Activated CD4-positive, alpha-beta memory T cell treated with anti-CD3 and anti-CD28 coated beads, Interleukin-2, amount 10 ng/mL, durations not matched to agents 7 days and 5 days (primary cell): ENCODE data around the gene PPP1R3G. TPM values are rescaled to one million over a fixed set of nuclear protein-coding genes. Genes with fewer than 3 reads are reported as not detected.
"Not testable (repeated sequence)": the region's sequence is repeated elsewhere in the genome, so short reads cannot be mapped to it uniquely, and the experiment has no call there.

ENCODE experiments used
- CTCF ChIA-PET: fragments of 350-600 bp; sonication (Branson Sonifier 250); formaldehyde crosslinking; loops from one replicate; lab custom pipeline; 2021; ENCODE audit warnings: antibody characterized with exemption, inconsistent platforms; lab: Charles Lee
- POLR2A ChIA-PET: fragments of 350-600 bp; sonication (Branson Sonifier 250); formaldehyde crosslinking; loops from one replicate; lab custom pipeline; 2021; ENCODE audit warnings: antibody characterized with exemption; lab: Charles Lee
- DNase-seq: peaks from one replicate; pipeline ENCODE4 v3.0.0-alpha.2; 2020
- H3K27ac Mint-ChIP-seq: one replicate; pipeline ENCODE4 v1.8.0; 2021; ENCODE audit warnings: mild to moderate bottlenecking, mixed read lengths
- H3K27me3 Mint-ChIP-seq: one replicate; pipeline ENCODE4 v1.8.0; 2021; ENCODE audit warnings: mixed read lengths
- H3K36me3 Mint-ChIP-seq: one replicate; pipeline ENCODE4 v1.8.0; 2021; ENCODE audit warnings: low read depth, mixed read lengths
- H3K4me1 Mint-ChIP-seq: one replicate; pipeline ENCODE4 v1.8.0; 2021; ENCODE audit warnings: mixed read lengths
- H3K4me3 Mint-ChIP-seq: one replicate; pipeline ENCODE4 v1.8.0; 2021; ENCODE audit warnings: mild to moderate bottlenecking, mixed read lengths
- H3K9me3 Mint-ChIP-seq: one replicate; pipeline ENCODE4 v1.8.0; 2021; ENCODE audit warnings: mixed read lengths
- total RNA-seq, 2 experiments: library from RNA; stranded (reverse); gene quantifications; one replicate each; pipeline ENCODE4 v1.2.3, GENCODE V29; 2021

The PPP1R3G gene
- total RNA-seq, 2 experiments from 2014 or later = 0.08 to 0.10 TPM

DNA sequence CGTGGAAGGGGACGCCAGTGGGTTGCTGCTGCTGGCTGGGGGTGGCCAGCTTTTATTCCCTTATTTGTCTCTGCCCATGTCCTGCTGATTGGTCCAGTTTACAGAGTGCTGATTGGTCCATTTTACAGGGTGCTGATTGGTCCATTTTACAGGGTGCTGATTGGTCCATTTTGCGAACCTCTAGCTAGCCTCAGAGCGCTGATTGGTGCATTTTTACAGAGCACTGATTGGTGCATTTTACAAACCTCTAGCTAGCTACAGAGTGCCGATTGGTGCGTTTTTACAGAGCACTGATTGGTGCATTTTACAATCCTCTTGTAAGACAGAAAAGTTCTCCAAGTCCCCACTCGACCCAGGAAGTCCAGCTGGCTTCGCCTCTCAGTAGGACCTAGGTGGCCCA, 35.4 kb downstream of the PPP1R3G start:
- CTCF ChIA-PET, H3K27me3 Mint-ChIP-seq, POLR2A ChIA-PET, H3K27ac Mint-ChIP-seq, H3K9me3 Mint-ChIP-seq, H3K4me3 Mint-ChIP-seq, DNase-seq, H3K4me1 Mint-ChIP-seq, H3K36me3 Mint-ChIP-seq: not testable (repeated sequence)

DNA sequence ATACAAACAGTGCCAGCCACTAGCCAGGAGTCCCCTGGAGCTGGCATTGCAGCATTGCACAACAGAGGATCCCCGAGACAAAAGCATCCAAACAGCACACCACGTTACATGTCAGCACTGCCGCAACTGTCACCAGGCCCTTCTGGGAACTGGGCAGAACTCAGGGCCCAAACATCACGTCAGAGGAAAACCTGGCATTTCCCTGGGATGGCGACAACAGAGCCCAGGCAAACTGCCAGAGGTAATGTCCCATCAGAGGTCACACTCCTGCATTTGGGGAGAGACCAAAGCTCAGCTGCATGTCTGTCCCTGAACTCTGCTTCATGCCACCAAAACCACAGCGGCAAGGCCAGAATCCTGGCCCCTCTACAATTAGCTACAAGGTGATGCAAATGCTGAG, 36.3 kb downstream of the PPP1R3G start:
- no peak for DNase-seq
- Mint-ChIP-seq H3K36me3 (no peaks in the 10 kb centered on the region), H3K4me3 (no peak overlapping the region), H3K4me1 (no peaks in the 10 kb centered on the region), H3K27me3 (no peaks in the 10 kb centered on the region), H3K27ac (no peak overlapping the region), H3K9me3 (no peaks in the 10 kb centered on the region)
- ChIA-PET CTCF (no interaction called here), POLR2A (no interaction called here)

DNA sequence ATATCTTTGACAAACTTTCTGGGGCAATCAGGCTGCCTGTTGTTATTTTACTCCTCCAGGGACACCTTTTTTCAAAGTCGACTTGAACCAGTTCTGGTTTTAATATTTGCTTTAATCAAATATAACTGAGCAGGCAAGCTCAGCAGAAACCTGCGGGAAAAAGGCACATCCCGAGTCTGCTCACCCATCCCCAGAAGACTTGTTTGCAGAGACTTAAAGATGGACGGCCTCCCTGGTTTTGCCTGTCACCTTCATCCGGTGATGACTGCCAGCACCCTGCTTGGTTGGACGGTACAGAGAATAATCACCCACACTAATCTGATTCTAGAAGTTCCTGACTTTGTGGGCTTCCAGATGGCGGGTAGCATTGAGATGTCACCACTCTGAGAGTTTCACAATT, 36.8 kb downstream of the PPP1R3G start:
- H3K4me1 Mint-ChIP-seq = no peaks in the 10 kb centered on the region
- DNase-seq = no peak
- no peaks in the 10 kb centered on the region for H3K9me3 Mint-ChIP-seq
- ChIA-PET CTCF (no interaction called here), POLR2A (interaction anchor here (1.4 kb wide), 1 partner anchor 8 kb away, joined by 3 read pairs; no protein-coding TSS in a partner anchor)
- no peak overlapping the region for H3K4me3 Mint-ChIP-seq
- H3K27ac Mint-ChIP-seq = no peak overlapping the region
- no peaks in the 10 kb centered on the region for H3K36me3 Mint-ChIP-seq
- no peaks in the 10 kb centered on the region for H3K27me3 Mint-ChIP-seq

DNA sequence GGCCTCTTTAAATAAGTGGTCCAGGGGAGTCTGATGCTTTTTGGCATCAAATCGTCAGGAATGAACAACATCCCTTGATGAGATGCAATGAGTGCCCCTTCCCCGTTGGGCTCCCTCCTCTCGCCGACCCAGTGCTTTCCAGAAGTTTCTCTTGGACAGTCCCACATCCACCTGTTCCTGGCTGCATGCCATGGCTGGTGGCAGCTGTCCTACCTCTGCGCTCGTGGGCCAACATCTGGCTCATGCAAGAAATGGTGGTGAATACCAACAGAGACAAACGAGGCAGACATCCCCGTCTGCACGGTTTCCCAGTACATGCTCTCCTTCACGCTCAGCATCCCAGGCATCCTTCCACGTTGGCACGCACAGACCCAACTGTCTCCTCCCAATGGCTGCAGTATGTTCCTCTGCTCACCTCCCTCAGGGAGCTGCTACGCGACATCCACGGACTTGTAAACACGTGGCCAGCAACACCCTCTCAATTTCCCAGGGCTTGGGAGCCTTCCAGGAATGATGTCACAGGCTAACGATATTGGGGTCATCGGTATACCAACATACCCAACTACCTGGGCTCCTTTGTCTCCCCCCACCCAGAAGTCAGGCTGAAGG, 37.5 kb downstream of the PPP1R3G start:
- ChIA-PET CTCF (no interaction called here), POLR2A (interaction anchor here (1.4 kb wide), 1 partner anchor 9 kb away, joined by 3 read pairs; no protein-coding TSS in a partner anchor)
- Mint-ChIP-seq H3K4me1 (no peaks in the 10 kb centered on the region), H3K9me3 (no peaks in the 10 kb centered on the region), H3K27me3 (no peaks in the 10 kb centered on the region), H3K36me3 (no peaks in the 10 kb centered on the region), H3K27ac (no peak overlapping the region), H3K4me3 (no peak overlapping the region)
- no peak for DNase-seq

DNA sequence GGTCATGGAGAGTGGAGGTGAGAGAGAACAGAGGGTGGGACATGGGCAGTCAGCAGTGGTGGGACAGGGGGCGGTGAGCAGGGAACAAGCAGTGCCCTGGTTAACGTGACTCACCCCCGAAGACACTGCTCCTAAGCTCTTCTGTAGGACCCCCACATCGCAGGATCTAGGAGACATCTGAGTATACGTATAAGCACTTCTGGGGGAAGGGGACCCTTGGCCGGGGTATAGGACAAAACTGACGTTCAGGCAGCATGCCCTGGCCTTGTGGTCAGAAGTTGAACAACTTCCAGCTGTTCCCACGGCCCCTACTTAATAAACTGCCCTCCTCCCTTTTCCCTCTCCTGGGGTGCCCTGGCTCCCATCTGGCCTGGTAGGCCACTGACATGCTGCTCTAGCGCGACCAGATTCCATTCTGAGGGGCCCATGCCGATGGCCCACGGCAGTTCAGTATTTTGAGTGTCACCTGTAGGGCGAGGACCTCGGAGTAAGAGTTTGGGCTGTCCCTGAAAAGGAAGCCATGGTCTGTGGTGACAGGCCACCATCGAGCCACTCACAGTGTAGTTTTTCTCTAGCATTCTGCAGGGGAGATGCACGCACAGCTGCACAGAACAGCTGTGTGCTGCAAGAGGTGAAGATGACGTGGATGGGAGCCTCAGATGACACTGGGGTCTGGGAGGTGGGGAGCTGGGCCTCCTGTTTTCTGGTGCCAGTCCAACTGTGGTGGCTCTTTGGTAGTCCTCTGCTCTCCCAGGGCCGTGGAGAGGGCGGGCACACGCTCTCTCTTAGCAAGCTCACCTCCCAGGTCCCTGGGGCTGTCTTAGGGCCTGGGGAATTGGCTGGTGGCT, 38.4 kb downstream of the PPP1R3G start:
- no peak for DNase-seq
- Mint-ChIP-seq H3K9me3 (no peaks in the 10 kb centered on the region), H3K4me1 (no peaks in the 10 kb centered on the region), H3K27ac (no peak overlapping the region), H3K36me3 (no peaks in the 10 kb centered on the region), H3K4me3 (no peak overlapping the region), H3K27me3 (no peaks in the 10 kb centered on the region)
- CTCF ChIA-PET = no interaction called here
- POLR2A ChIA-PET = interaction anchor here (1.4 kb wide), 1 partner anchor 10 kb away, joined by 3 read pairs; no protein-coding TSS in a partner anchor

DNA sequence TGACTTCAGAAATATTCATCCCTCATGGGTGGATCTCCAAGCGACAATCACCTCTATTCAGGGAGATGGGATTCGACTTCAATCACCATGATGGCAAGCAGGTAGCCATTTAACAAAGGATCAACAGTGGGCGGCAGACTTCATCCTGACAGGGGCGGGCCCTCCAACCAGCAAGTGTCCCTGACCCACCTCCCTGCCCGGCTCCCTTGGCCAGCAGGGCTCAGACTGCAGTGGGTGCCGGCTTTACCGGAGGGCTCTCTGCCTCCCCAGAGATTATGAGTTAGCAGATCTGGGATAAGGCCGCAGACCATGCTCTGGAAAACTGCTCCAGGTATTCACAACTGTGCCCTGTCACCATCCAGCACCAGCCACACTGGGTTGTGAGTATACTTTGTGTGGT, 39.4 kb downstream of the PPP1R3G start:
- no peaks in the 10 kb centered on the region for H3K27me3 Mint-ChIP-seq
- H3K4me3 Mint-ChIP-seq = no peak overlapping the region
- H3K4me1 Mint-ChIP-seq = no peaks in the 10 kb centered on the region

DNA sequence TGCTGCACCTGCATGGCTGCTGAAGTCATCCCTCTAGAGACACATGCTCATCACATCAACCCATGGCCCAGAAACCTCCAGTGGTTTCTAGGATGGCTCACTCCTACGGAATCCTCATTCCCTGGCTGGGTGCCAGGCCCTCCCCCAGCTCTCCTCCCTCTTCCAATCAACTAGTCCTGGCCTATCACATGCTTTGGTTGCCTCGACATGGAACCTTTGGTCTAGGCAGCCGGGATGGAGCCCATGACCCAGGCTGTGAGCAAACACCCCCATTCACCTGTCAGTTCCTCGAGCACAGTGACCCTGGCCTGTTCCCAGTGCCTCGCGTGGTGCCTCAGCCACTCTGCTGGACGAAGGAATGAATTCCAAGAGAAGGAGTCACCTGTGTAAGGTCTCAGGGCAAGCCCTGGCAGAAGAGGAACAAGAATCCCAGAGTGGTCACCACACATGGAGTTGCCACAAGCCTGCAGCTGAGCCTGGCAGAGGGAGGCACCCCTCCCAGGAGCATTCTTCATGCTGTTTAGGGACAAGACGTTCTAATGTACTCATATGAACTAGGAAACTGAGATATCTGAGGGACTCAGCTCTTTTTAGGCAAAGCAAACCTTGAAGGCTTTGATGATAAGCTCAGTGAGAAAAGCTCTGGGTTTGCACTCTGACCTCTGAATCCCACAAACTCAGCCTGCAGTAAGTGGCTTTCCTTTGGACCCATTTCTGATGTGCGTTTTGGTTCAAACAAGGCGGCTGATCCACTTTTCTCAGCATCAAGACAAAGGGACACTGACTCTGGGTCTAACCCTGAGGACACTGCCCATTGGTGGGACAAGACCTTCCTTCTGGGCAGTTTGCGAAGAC, 40.2 kb downstream of the PPP1R3G start:
- Mint-ChIP-seq H3K4me1 (no peaks in the 10 kb centered on the region), H3K27me3 (no peaks in the 10 kb centered on the region), H3K27ac (no peak overlapping the region), H3K36me3 (no peaks in the 10 kb centered on the region), H3K9me3 (no peaks in the 10 kb centered on the region), H3K4me3 (no peak overlapping the region)
- no peak for DNase-seq
- POLR2A ChIA-PET = no interaction called here
- CTCF ChIA-PET = no interaction called here

More for the DNA sequence above, 39.4 kb downstream of the PPP1R3G start:
- no peaks in the 10 kb centered on the region for H3K9me3 Mint-ChIP-seq
- no peaks in the 10 kb centered on the region for H3K36me3 Mint-ChIP-seq
- ChIA-PET POLR2A (no interaction called here), CTCF (no interaction called here)
- no peak overlapping the region for H3K27ac Mint-ChIP-seq
- DNase-seq = no peak

DNA sequence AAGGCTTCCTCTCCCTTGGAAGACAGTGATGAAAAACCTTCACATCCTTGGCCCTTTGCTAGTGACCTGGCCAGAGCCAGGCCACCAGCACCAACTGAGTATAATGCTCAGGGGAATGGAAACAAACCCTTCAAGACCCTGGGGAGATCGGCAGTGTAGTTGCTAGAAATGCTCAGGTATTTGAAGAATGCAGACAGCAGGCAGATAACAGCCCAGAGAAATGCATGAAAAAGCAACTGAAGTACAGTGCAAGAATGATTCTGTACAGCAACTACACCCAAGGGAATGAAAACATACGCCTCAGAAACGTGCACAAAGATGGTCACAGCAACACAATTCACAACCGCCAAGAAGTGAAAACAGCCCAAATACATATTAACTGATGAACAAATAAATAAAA, 41.1 kb downstream of the PPP1R3G start:
- Mint-ChIP-seq H3K27me3 (no peaks in the 10 kb centered on the region), H3K27ac (no peak overlapping the region), H3K4me3 (no peak overlapping the region), H3K36me3 (no peaks in the 10 kb centered on the region), H3K9me3 (no peaks in the 10 kb centered on the region), H3K4me1 (no peaks in the 10 kb centered on the region)
- CTCF ChIA-PET = no interaction called here
- no peak for DNase-seq
- POLR2A ChIA-PET = no interaction called here

DNA sequence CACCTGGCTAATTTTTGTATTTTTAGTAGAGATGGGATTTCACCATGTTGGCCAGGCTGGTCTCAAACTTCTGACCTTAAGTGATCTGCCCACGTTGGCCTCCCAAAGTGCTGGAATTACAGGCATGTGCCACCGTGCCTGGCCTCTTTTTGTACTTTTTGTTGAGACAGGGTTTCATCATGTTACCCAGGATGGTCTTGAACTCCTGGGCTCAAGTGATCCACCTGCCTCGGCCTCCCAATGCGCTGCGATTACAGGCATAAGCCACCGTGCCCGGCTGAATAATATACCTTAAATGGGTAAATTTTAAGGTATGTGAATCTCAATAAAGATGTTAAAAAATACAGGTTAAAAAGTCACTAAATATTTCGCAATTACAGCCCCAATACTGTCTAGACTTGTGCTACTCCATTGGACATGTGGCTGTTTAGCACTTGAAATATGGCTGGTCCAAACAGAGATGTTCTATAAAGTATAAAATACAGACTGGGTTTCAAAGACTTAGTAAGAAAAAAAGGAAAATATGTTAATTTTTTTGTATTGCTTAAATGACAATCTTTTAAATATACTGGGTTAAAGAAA, 42.1 kb downstream of the PPP1R3G start:
- Mint-ChIP-seq H3K9me3 (no peaks in the 10 kb centered on the region), H3K27me3 (no peaks in the 10 kb centered on the region), H3K36me3 (no peaks in the 10 kb centered on the region), H3K27ac (no peak overlapping the region), H3K4me3 (no peak overlapping the region), H3K4me1 (no peaks in the 10 kb centered on the region)
- no peak for DNase-seq
- ChIA-PET CTCF (no interaction called here), POLR2A (no interaction called here)

DNA sequence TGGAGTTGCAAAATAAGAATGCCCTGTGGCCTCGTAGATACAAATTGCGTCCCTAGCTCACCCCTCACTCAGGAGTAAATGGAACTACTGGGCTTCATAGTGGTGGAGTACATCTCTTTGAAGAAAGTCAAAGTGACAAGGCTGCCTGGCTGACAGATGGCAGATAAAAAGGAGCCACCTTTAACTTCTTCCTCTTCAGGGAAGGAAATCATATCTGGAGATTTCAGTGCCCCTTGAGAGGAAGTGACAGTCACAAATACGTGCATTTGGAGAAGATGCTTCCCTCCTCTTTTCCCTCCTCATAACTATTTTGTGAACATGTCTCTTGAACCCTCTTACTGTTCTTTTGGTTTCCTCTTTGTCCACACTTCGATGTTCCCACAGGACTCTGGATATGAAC, 43.2 kb downstream of the PPP1R3G start:
- Mint-ChIP-seq H3K4me3 (no peak overlapping the region), H3K9me3 (no peaks in the 10 kb centered on the region), H3K27me3 (no peaks in the 10 kb centered on the region), H3K27ac (no peak overlapping the region), H3K4me1 (no peaks in the 10 kb centered on the region), H3K36me3 (no peaks in the 10 kb centered on the region)
- no peak for DNase-seq
- CTCF ChIA-PET = interaction anchor here (1.7 kb wide), 1 partner anchor 71 kb away, joined by 3 read pairs; no protein-coding TSS in a partner anchor
- POLR2A ChIA-PET = no interaction called here

DNA sequence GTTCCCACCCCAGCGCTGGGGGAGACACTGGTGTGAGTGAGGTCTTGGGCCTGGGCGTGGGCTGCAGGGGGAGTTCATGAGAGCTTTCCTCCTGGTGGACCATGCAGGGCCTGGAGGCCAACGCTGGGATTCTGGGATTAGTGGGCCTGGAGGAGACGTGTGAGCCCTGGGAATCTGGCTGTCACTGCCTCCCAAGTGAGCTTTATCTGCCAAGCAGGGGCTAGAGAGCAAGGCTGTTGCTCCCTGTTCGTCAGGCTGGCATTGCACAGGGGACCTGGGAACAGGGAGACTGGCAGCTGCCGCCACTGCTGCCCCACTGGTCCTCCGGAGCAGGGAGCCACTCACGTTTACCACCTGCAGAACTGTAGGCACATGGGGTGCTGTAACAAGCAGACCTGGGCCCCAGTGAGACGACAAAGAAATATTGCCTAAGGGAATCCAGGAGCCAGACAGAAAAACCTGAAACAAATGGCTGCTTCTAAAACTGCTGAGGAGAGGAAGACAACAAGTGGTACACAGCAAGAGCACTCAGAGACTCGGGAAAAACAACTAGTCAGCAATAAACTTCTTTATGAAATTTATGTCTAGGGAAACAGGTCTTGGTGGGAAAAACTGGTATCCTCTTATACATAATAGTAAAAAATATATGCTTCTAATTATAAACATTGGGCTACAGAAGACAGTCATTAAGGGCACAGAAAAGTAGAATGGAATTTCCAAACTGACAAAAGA, 45.2 kb downstream of the PPP1R3G start:
- Mint-ChIP-seq H3K4me3 (no peak overlapping the region), H3K9me3 (no peaks in the 10 kb centered on the region), H3K27me3 (no peaks in the 10 kb centered on the region), H3K4me1 (no peaks in the 10 kb centered on the region), H3K36me3 (no peaks in the 10 kb centered on the region), H3K27ac (no peak overlapping the region)
- ChIA-PET CTCF (no interaction called here), POLR2A (no interaction called here)
- DNase-seq = no peak

DNA sequence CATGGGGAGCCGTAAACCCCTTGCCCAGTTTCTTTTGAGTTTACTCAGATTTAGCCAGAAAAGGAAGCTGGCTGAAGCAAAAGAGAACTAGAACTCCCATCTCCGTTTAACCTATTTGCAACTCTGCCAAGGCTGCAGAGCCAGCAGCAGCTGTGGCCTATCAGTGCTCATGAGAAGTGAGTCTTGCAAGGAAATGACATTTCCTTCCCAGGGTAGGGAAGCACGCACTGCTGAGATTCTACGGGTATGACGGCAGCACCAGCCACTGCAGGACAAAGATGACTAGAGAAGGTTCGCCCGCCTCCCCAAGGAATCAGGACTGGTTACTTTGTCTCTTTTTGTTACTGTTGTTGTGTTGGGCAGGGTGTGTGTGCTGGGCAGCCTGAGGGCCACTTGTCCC, 47.6 kb downstream of the PPP1R3G start:
- DNase-seq = no peak
- Mint-ChIP-seq H3K4me3 (no peak overlapping the region), H3K9me3 (no peaks in the 10 kb centered on the region), H3K27me3 (no peaks in the 10 kb centered on the region), H3K36me3 (no peaks in the 10 kb centered on the region), H3K4me1 (peaks cover 5% of the 10 kb centered on the region), H3K27ac (no peak overlapping the region)
- POLR2A ChIA-PET = no interaction called here
- CTCF ChIA-PET = interaction anchor here (1.7 kb wide), 1 partner anchor 11 kb away, joined by 5 read pairs; no protein-coding TSS in a partner anchor
